T-helper 2 cell treated with Interferon-gamma antibody and Interleukin-4, amounts not matched to agents 5 μg/mL and 100 μg/mL, for 36 hours (primary cell): ENCODE measurements around the gene MAGI1.
"Not testable (repeated sequence)": the region's sequence is repeated elsewhere in the genome, so short reads cannot be mapped to it uniquely, and the experiment has no call there.

Source experiments
- DNase-seq: peaks from one replicate; pipeline ENCODE4 v3.0.0; 2021; ENCODE audit warnings: low spot score
- H3K27ac Mint-ChIP-seq: one replicate; pipeline ENCODE4 v1.8.0; 2021; ENCODE audit warnings: mild to moderate bottlenecking, mixed read lengths
- H3K27me3 Mint-ChIP-seq: one replicate; pipeline ENCODE4 v1.8.0; 2021; ENCODE audit warnings: low read depth, mixed read lengths
- H3K36me3 Mint-ChIP-seq: one replicate; pipeline ENCODE4 v1.8.0; 2021; ENCODE audit warnings: low read depth, mixed read lengths
- H3K4me1 Mint-ChIP-seq: one replicate; pipeline ENCODE4 v1.8.0; 2021; ENCODE audit warnings: low read depth, mixed read lengths
- H3K4me3 Mint-ChIP-seq: one replicate; pipeline ENCODE4 v1.8.0; 2022; ENCODE audit warnings: mild to moderate bottlenecking, moderate library complexity, mixed read lengths
- H3K9me3 Mint-ChIP-seq: one replicate; pipeline ENCODE4 v1.8.0; 2021; ENCODE audit warnings: mixed read lengths

MAGI1 gene

DNA sequence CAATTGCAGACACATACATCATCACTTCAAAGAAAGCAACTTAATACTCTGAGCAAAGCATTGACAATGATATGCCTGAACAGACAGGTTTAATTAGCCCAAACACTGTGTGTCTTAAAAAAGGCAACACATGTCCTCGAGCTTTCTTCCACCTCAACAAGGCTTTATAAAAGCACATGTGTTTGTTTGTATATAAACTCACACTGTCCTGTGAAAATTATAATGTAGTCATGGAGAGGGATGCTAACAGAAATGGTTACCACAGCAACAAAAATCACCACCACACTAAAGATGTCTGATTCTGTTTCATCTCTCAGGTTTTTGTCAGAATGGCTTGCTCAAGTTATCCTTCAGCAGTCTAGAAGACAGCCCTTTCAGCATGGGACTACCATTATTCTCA, 314.7 kb downstream of the MAGI1 start:
- Mint-ChIP-seq H3K36me3 (no peaks in the 10 kb centered on the region), H3K4me1 (no peaks in the 10 kb centered on the region), H3K9me3 (no peaks in the 10 kb centered on the region), H3K27ac (no peak overlapping the region), H3K27me3 (no peaks in the 10 kb centered on the region), H3K4me3 (no peak overlapping the region)
- no peak for DNase-seq

DNA sequence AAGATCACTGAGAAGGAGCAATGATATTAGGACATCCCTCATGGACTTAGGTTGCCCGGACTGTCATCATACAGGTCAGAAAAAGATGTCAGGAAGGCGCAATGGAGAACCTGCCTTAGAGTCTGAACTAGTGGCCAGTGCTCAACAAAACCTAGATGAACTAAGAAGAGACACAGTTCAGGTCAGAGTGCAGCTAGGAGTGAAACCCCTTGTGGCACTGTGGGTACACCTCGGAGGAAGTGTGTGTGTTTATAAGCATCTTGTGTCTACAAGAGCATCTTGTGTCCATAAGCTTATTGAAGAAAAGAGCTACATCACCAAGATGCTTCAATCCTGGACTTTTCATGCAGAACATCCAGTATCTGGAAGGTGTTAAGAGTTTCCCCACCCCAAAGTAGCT, 315.7 kb downstream of the MAGI1 start:
- Mint-ChIP-seq H3K36me3 (no peaks in the 10 kb centered on the region), H3K9me3 (no peaks in the 10 kb centered on the region), H3K4me3 (no peak overlapping the region), H3K27me3 (no peaks in the 10 kb centered on the region), H3K4me1 (no peaks in the 10 kb centered on the region), H3K27ac (no peak overlapping the region)
- no peak for DNase-seq

DNA sequence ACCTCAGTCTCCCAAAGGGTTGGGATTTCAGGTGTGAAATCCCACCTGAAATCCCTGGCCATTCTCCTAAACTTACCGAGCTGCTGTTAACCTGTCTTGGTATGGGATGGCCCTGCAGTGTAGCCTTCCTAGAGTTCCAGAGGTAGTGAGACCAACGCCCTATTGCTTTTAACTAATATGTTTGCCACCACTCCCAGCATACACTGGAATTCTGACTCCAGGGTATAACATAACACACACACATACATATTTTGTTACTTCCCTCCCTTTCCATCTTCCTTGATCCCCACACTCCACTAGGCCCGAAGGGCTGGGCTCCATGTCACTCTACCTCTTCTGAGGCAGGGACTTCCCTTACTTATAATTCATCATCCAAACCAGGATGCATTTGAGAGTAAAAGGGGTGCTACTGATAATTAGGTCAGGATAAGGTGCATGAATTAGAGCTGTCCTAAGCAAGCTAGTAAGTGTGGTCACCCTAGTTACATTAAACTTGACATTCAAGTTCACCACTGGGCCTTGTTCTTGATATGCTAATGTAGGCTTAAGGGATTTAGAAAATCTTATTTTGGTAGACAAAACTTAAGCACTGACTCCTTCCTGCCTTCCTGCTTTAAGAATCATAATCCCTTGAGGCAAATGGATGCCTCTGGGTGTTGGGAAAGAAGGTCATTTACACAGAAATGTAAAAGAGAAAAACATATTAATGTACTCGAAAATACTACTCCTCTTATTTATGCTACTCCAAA, 317.6 kb downstream of the MAGI1 start:
- no peaks in the 10 kb centered on the region for H3K4me1 Mint-ChIP-seq
- no peak overlapping the region for H3K4me3 Mint-ChIP-seq
- no peaks in the 10 kb centered on the region for H3K9me3 Mint-ChIP-seq
- H3K27ac Mint-ChIP-seq = no peak overlapping the region
- no peaks in the 10 kb centered on the region for H3K27me3 Mint-ChIP-seq
- H3K36me3 Mint-ChIP-seq = no peaks in the 10 kb centered on the region
- no peak for DNase-seq

DNA sequence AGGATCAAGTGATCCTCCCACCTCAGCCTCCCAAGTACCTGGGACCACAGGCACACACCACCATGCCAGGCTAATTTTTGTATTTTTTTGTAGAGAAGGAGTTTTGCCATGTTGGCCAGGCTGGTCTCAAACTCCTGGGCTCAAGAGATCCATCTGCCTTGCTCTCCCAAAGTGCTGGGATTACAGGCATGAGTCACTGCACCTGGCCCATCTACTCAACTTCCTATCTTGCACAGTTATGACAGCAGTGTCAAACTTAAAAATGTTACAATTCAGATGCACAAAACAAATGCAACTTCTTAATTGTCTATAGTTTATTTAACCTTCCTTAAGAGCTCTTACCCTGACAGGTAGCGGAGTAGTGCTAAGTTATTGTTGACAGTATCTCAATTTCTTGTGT, 319.1 kb downstream of the MAGI1 start:
- not testable (repeated sequence) for H3K27ac Mint-ChIP-seq

DNA sequence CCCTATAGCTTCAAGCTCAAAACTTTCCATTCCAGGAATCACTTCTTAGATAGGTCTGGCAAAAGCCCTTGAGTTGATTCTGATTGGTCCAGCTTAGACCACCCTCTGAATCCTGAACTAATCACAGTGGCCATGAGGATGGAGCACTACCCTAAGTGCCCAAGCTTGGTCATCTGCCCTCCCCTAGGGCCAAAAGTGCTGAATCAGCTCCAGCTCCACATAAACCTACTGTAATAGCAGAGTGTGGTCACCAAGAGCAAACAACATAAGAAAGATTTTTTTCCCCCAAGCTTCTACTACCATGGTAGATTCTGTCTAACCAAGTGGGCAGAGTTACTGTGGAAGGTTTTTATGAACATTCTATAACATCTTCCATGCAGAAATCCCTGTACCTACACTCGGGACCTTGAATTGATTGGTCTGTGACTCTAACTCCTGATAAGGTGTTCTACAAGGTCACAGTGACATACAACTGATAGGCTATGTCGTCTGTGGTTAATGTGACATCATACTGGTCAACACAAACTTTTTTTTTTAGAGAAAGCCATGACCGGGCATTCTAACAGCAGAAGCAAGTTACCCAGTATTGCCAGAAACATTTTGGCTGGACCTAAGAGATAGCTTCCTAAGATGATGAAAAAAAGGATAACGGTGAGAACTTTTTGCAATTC, 320.9 kb downstream of the MAGI1 start:
- H3K27ac Mint-ChIP-seq = no peak overlapping the region
- DNase-seq = no peak
- no peaks in the 10 kb centered on the region for H3K4me1 Mint-ChIP-seq
- H3K4me3 Mint-ChIP-seq = no peak overlapping the region
- no peaks in the 10 kb centered on the region for H3K9me3 Mint-ChIP-seq
- no peaks in the 10 kb centered on the region for H3K36me3 Mint-ChIP-seq
- no peaks in the 10 kb centered on the region for H3K27me3 Mint-ChIP-seq

More for the DNA sequence above, 319.1 kb downstream of the MAGI1 start:
- H3K27me3 Mint-ChIP-seq, H3K36me3 Mint-ChIP-seq, DNase-seq, H3K4me1 Mint-ChIP-seq, H3K9me3 Mint-ChIP-seq, H3K4me3 Mint-ChIP-seq: not testable (repeated sequence)

DNA sequence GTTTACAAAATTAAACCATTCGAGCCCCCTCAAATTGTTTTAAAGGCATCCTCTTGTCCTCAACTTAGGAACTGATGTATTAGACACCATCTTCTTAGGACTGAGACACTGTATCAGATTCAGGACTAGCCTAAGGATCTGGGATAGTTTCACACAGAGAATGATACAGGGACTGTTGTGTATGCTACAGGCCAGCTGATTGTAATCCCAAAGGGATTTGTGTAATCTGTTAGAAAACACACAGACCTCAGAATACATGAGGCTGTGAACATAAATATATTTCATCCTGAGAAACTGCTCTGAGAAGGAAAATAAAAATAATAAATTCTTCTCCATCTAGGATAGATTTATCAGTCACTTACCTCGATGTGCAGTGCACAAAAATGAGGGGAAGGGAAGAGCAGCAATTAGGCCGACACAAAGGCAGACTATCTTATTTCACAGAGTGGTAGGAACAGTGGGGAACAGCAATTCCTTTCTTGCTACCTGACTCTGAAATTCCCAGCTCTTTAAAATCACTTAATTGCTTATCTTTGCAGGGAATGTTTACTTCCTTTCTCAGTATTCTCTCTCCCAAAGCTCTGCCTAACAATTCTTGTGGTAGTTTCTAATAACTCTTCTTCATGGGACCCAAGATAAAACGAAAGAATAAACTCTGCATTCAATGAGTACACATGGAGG, 322.5 kb downstream of the MAGI1 start:
- Mint-ChIP-seq H3K27ac (no peak overlapping the region), H3K9me3 (no peaks in the 10 kb centered on the region), H3K27me3 (no peaks in the 10 kb centered on the region), H3K4me1 (no peaks in the 10 kb centered on the region), H3K4me3 (no peak overlapping the region), H3K36me3 (no peaks in the 10 kb centered on the region)
- no peak for DNase-seq

DNA sequence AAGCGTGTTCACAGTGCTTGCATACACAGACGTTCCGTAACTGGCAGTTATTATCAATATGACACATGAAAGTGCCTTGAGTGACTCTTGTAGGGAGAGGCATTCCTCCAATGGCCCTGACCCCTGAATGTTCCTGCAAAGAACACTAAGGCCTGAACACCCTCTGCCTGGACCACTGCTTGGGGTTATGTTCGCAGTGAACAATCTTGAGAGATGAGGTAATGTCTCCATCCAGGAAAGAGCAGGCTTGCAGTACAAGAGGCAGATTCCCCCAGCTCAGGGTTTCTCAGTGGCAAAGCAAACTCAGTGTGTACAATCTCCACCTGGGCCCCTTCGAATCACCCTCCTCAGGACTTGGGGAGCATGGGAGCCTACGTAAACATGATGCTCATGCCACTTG, 324.6 kb downstream of the MAGI1 start:
- H3K27ac Mint-ChIP-seq = no peak overlapping the region
- no peaks in the 10 kb centered on the region for H3K27me3 Mint-ChIP-seq
- no peaks in the 10 kb centered on the region for H3K4me1 Mint-ChIP-seq
- H3K36me3 Mint-ChIP-seq = no peaks in the 10 kb centered on the region
- H3K4me3 Mint-ChIP-seq = no peak overlapping the region
- no peaks in the 10 kb centered on the region for H3K9me3 Mint-ChIP-seq
- no peak for DNase-seq

DNA sequence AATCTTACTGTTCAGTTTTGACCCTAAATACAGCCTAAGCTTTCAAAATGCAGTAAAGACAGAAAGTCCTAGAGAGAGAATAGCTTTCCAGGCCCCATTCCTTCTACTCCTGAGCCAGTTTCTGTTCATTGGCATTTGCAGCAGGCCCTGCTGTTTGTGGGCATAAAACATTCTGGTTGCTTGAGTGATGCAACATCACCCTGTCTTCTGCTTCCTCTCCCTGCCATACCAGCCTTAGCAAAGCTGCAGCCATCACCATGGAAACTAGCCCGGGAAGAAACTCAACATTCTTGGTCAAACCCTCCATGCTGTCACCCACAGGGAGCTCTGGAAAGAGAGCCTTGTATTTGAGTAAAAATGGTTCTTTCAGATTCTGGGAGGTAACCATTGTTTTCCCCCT, 325.7 kb downstream of the MAGI1 start:
- Mint-ChIP-seq H3K36me3 (no peaks in the 10 kb centered on the region), H3K27ac (no peak overlapping the region), H3K4me1 (no peaks in the 10 kb centered on the region), H3K4me3 (no peak overlapping the region), H3K9me3 (no peaks in the 10 kb centered on the region), H3K27me3 (no peaks in the 10 kb centered on the region)
- no peak for DNase-seq

DNA sequence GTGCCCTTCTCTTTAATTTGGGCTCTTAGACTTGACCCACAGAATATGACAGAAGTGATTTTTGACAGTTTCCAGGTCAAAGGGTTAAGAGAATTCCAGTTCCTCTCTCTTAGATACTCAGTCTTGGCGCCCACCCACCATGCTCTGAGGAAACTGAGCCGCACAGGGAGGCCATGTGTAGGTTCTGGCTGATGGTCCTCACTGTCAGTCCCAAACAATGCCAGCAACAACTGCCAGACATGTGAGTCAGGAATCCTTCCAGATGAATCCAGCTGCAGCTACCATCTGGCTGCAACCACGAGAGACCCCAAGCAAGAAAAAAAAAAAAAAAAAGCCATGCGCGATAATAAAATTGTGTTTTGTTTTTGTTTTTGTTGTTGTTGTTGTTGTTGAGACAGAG, 326.6 kb downstream of the MAGI1 start:
- no peak for DNase-seq
- Mint-ChIP-seq H3K9me3 (no peaks in the 10 kb centered on the region), H3K4me3 (no peak overlapping the region)

DNA sequence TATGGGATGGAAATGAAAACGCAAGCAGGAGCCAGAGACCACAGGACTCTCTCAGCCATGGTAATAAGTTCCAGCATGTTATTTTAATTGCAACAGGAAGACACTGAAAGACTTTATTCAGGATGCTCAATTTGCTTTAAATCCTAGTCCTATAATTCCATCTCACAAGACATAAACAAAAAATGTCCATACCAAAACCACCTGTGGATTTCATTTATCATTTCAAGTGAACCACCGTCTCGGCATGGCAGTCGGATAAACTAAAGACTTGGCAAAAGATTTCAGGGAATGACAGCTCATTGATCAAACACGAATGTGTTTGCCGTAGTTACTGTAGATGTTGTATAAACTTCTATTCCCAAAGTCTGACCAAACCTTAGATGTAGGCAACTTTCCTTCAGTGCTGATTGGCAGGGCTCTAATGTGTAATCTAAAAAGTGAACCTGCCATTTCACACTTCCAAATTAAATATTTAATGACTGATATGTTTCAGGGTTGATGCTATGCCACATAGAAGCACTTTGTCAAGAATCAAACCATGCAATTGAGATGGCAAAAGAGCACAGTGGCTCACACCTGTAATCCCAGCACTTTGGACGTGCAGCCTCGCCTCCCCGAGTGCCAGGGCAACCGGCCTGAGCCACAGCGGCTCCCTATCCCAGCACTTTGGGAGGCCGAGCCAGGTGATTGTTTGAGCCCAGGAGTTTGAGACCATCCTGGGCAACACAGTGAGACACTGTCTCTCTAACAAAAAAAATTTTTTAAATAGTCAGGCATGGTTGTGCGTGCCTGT, 331.7 kb downstream of the MAGI1 start:
- H3K4me3 Mint-ChIP-seq = no peak overlapping the region
- no peak for DNase-seq
- no peaks in the 10 kb centered on the region for H3K9me3 Mint-ChIP-seq
- no peak overlapping the region for H3K27ac Mint-ChIP-seq
- no peaks in the 10 kb centered on the region for H3K27me3 Mint-ChIP-seq
- H3K4me1 Mint-ChIP-seq = no peaks in the 10 kb centered on the region
- H3K36me3 Mint-ChIP-seq = no peaks in the 10 kb centered on the region

More for the DNA sequence above, 326.6 kb downstream of the MAGI1 start:
- H3K4me1 Mint-ChIP-seq = no peaks in the 10 kb centered on the region
- H3K27ac Mint-ChIP-seq = no peak overlapping the region
- no peaks in the 10 kb centered on the region for H3K36me3 Mint-ChIP-seq
- no peaks in the 10 kb centered on the region for H3K27me3 Mint-ChIP-seq

DNA sequence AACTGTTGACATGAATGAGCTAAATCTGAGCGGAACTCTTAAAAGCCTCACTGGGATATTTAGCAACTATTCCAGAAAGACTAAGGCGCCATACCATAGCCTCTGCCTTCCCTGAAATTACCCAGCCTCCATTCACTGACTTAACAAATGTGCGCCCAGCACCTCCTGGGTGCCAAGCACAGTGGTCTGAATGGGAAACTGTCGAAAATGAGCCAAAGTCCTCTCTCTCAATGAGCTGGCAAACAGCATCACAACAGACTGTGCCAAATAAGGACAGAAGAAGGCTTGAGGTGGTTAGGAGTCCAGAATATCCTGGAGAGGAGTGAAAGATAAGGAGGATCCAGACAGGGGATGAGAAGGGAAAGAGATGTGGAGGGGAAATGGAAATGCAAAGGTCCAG, 332.4 kb downstream of the MAGI1 start:
- Mint-ChIP-seq H3K4me1 (no peaks in the 10 kb centered on the region), H3K27me3 (no peaks in the 10 kb centered on the region), H3K27ac (no peak overlapping the region), H3K4me3 (no peak overlapping the region), H3K36me3 (no peaks in the 10 kb centered on the region), H3K9me3 (no peaks in the 10 kb centered on the region)
- no peak for DNase-seq

DNA sequence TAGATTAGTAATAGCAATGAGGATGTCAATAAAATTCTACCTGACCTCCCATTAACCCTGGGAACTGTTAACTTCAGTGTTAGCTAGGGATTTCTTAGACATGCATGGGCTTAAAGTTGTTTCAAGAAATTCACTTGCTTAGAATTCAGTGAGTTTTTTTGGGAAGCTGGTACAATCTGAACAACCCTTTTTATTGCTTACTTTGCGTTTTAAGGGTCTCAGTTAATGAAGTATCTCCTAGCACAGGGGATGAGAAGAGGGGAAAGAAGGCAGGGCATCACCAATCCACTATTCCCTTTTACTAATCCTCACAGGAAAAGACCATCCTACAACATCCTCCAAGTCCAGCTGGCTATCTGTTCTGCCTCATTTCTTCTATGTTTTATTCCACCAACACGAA, 334.9 kb downstream of the MAGI1 start:
- H3K9me3 Mint-ChIP-seq = no peaks in the 10 kb centered on the region
- no peak overlapping the region for H3K4me3 Mint-ChIP-seq
- no peaks in the 10 kb centered on the region for H3K36me3 Mint-ChIP-seq
- no peak for DNase-seq
- H3K27me3 Mint-ChIP-seq = no peaks in the 10 kb centered on the region
- no peaks in the 10 kb centered on the region for H3K4me1 Mint-ChIP-seq
- no peak overlapping the region for H3K27ac Mint-ChIP-seq

DNA sequence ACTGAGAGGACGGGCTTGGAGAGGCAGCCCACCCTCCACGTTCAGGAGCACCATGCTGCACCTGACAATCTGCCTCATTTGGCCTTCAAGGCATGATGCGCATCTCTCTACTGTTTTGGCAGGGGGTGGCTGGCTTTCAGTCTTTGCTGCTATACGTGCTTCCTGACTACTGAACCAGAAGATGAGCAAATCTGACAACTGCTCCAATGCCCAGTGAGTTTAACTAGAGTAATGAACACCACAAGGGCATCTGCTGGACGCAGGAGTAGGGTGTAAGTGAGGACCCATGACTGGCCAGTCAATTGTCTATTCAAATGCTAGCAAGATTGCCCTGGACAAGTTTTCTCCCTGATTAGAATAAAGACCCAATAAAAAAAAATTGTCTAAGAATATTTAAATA, 335.7 kb downstream of the MAGI1 start:
- Mint-ChIP-seq H3K36me3 (no peaks in the 10 kb centered on the region), H3K4me1 (no peaks in the 10 kb centered on the region), H3K4me3 (no peak overlapping the region), H3K9me3 (no peaks in the 10 kb centered on the region), H3K27ac (no peak overlapping the region), H3K27me3 (no peaks in the 10 kb centered on the region)
- DNase-seq = no peak

DNA sequence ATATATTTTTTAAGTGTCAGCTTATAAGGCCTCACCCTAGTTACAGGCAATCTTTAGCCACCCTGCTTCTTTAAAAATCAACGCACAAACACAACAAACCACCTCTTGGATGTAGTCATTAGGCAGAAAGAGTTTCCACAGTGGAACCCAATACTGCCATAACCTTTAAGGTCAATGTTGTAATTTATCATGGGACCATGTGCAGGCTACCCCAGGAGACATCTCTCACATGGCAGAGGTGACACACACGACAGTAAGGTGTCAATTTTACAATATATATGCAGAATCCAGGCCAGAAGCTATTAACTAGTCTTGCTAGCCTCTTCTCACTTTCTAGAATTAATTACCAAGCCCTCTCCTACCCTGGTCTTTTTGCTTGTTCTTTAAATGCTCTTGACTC, 336.5 kb downstream of the MAGI1 start:
- Mint-ChIP-seq H3K27ac (no peak overlapping the region), H3K4me3 (no peak overlapping the region), H3K27me3 (no peaks in the 10 kb centered on the region), H3K4me1 (no peaks in the 10 kb centered on the region), H3K9me3 (no peaks in the 10 kb centered on the region), H3K36me3 (no peaks in the 10 kb centered on the region)
- DNase-seq = no peak
